Prostate gland (tissue), 2 donors: ENCODE measurements around the gene CRTC1.

Source experiments
- CTCF ChIP-seq, 4 experiments: fragments of 200-600 bp in 2 of 4; fragments of 450-650 bp in 2 of 4; sonication (generic) in 2 of 4; IDR thresholded peaks; 1 replicate in 3 of 4; 2 replicates in 1 of 4; pipeline ENCODE4 v1.5.1; 2016 to 2019; ENCODE audit warnings: antibody characterized with exemption in 4 of 4, mild to moderate bottlenecking in 2 of 4, moderate library complexity in 2 of 4
- POLR2A ChIP-seq: fragments of 450-650 bp; IDR thresholded peaks from one replicate; pipeline ENCODE4 v1.6.1; 2016; ENCODE audit warnings: antibody characterized with exemption, mild to moderate bottlenecking

GRCh38 chr19:18809149-18809868 lies 125.8 kb downstream of the CRTC1 start:
- TF ChIP-seq POLR2A: no peak
- TF ChIP-seq CTCF (IDR thresholded peaks at IDR 0.05): no peak
